GM19468 (cell line): ENCODE results near the gene TIMM22.

Source experiments
- ATAC-seq: cut with Tn5 transposase; IDR thresholded peaks from one replicate; pipeline ENCODE4 v1.9.1; 2021; ENCODE audit warnings: mild to moderate bottlenecking, moderate library complexity, moderate number of reproducible peaks; ENCODE audit not compliant: unreplicated experiment; ENCODE audit errors: extremely low read depth

TIMM22 gene

GRCh38 chr17:1050996-1051925 is 54.3 kb downstream of the TIMM22 start:
- ATAC-seq = no peak
